HG03457 (cell line): ENCODE data around the gene ALKAL2.
"Not testable (repeated sequence)": the region's sequence is repeated elsewhere in the genome, so short reads cannot be mapped to it uniquely, and the experiment has no call there.

ENCODE experiments used
- ATAC-seq: cut with Tn5 transposase; IDR thresholded peaks from one replicate; pipeline ENCODE4 v1.9.1; 2021; ENCODE audit warnings: moderate number of reproducible peaks; ENCODE audit not compliant: unreplicated experiment

ALKAL2 gene

GRCh38 chr2:287911-288757, at the start of gene ALKAL2:
TSS of gene ALKAL2 (minus strand) at chr2:288091. CDS start at chr2:287835, 256 bp downstream.
- ATAC-seq = no peak

- not testable (repeated sequence) for ATAC-seq
Measured at GRCh38 chr2:336949-337348, 49.1 kb upstream of the ALKAL2 start.

- ATAC-seq = no peak
Measured at GRCh38 chr2:336360-336759, 48.5 kb upstream of the ALKAL2 start.

- ATAC-seq = no peak
Measured at GRCh38 chr2:332592-332991, 44.7 kb upstream of the ALKAL2 start.

- no peak for ATAC-seq
Measured at GRCh38 chr2:328761-329160, 40.9 kb upstream of the ALKAL2 start.

- no peak for ATAC-seq
Measured at GRCh38 chr2:323035-323434, 35.1 kb upstream of the ALKAL2 start.

- ATAC-seq = no peak
Measured at GRCh38 chr2:322326-322725, 34.4 kb upstream of the ALKAL2 start.

- no peak for ATAC-seq
Measured at GRCh38 chr2:320561-320960, 32.7 kb upstream of the ALKAL2 start.

GRCh38 chr2:319059-319600, 31.2 kb upstream of the ALKAL2 start:
- ATAC-seq = no peak

GRCh38 chr2:317501-318424, 29.9 kb upstream of the ALKAL2 start:
- no peak for ATAC-seq

GRCh38 chr2:316381-316780, 28.5 kb upstream of the ALKAL2 start:
- no peak for ATAC-seq

- not testable (repeated sequence) for ATAC-seq
Measured at GRCh38 chr2:315925-316324, 28.0 kb upstream of the ALKAL2 start.

- ATAC-seq = no peak
Measured at GRCh38 chr2:314561-315336, 26.9 kb upstream of the ALKAL2 start.

- no peak for ATAC-seq
Measured at GRCh38 chr2:313991-314390, 26.1 kb upstream of the ALKAL2 start.

- ATAC-seq = no peak
Measured at GRCh38 chr2:310994-311393, 23.1 kb upstream of the ALKAL2 start.

- no peak for ATAC-seq
Measured at GRCh38 chr2:309954-310510, 22.1 kb upstream of the ALKAL2 start.

GRCh38 chr2:309148-309953, 21.5 kb upstream of the ALKAL2 start:
- ATAC-seq = no peak

- ATAC-seq = no peak
Measured at GRCh38 chr2:305366-305765, 17.5 kb upstream of the ALKAL2 start.

GRCh38 chr2:296354-296753, 8.5 kb upstream of the ALKAL2 start:
- no peak for ATAC-seq

- no peak for ATAC-seq
Measured at GRCh38 chr2:295090-295489, 7.2 kb upstream of the ALKAL2 start.
